H1 (cell line): ENCODE results near the gene MAPKAP1. TPM values are rescaled to one million over a fixed set of nuclear protein-coding genes. Genes with fewer than 3 reads are reported as not detected.

Experiments
- CTCF ChIA-PET: fragments of 300-600 bp; sonication (Branson Sonifier 250); formaldehyde crosslinking; loops from one replicate; lab custom pipeline; 2021; ENCODE audit not compliant: partially characterized antibody; lab: Charles Lee
- POLR2A ChIA-PET: fragments of 300-600 bp; sonication (Branson Sonifier 250); formaldehyde crosslinking; loops from one replicate; lab custom pipeline; 2021; ENCODE audit warnings: inconsistent platforms; ENCODE audit not compliant: partially characterized antibody; lab: Charles Lee
- DNase-seq, 2 experiments: peaks; one replicate each; pipeline versions ENCODE4 v3.0.0 to v3.0.0-alpha.2; 2010 to 2022; ENCODE audit warnings: low spot score in 2 of 2, low read depth in 1 of 2, mixed read lengths in 1 of 2
- FAIRE-seq: peaks from 2 replicates; lab custom pipeline; 2011; peaks lifted over from hg19 to GRCh38; lab: Jason Lieb, UNC
- H2AFZ ChIP-seq: 2 replicates; pipeline ENCODE4 v1.8.1; 2012; ENCODE audit warnings: low read length, inconsistent platforms
- H2AK5ac ChIP-seq: 2 replicates; pipeline ENCODE4 v1.6.1; 2013; ENCODE audit warnings: low read depth, low read length
- H2BK120ac ChIP-seq: replicated peaks from 2 replicates; pipeline ENCODE3; 2013; ENCODE audit warnings: low read depth, low read length, inconsistent platforms
- H2BK12ac ChIP-seq: 2 replicates; pipeline ENCODE4 v1.6.1; 2013; ENCODE audit warnings: low read depth, low read length
- H2BK15ac ChIP-seq: 2 replicates; pipeline ENCODE4 v1.6.1; 2013; ENCODE audit warnings: low read length
- H2BK20ac ChIP-seq: 2 replicates; pipeline ENCODE4 v1.6.1; 2013; ENCODE audit warnings: low read length
- H2BK5ac ChIP-seq: 2 replicates; pipeline ENCODE4 v1.6.1; 2013; ENCODE audit warnings: low read depth, low read length
- H3K14ac ChIP-seq: 2 replicates; pipeline ENCODE4 v1.6.1; 2013; ENCODE audit warnings: inconsistent platforms; ENCODE audit not compliant: insufficient read length
- H3K18ac ChIP-seq: 2 replicates; pipeline ENCODE4 v1.6.1; 2013; ENCODE audit warnings: low read length; ENCODE audit errors: extremely low read depth
- H3K23ac ChIP-seq: 2 replicates; pipeline ENCODE4 v1.6.1; 2013; ENCODE audit warnings: inconsistent platforms; ENCODE audit not compliant: insufficient read length
- H3K23me2 ChIP-seq: 2 replicates; pipeline ENCODE4 v1.6.1; 2013; ENCODE audit warnings: low read depth, low read length
- H3K27ac ChIP-seq: 2 replicates; pipeline ENCODE4 v1.6.1; 2011; ENCODE audit warnings: low read depth, low read length, inconsistent platforms
- H3K27me3 ChIP-seq, 4 experiments: replicated peaks in 1 of 4; 1 replicate in 1 of 4; 2 replicates in 3 of 4; pipeline versions ENCODE4 v1.6.1 to v1.8.1; 2011 to 2013; ENCODE audit warnings: low read length in 3 of 4, mild to moderate bottlenecking in 3 of 4, inconsistent platforms in 2 of 4, mixed read lengths in 2 of 4, moderate library complexity in 1 of 4; ENCODE audit not compliant: control insufficient read depth in 3 of 4, insufficient read depth in 3 of 4; ENCODE audit errors: extremely low read depth in 1 of 4
- H3K36me3 ChIP-seq, 4 experiments: 2 replicates each; pipeline versions ENCODE4 v1.6.1 to v1.8.1; 2011 to 2013; ENCODE audit warnings: mild to moderate bottlenecking in 4 of 4, low read length in 3 of 4, moderate library complexity in 2 of 4, control low read depth in 1 of 4, inconsistent platforms in 1 of 4; ENCODE audit not compliant: insufficient read depth in 4 of 4, control insufficient read depth in 2 of 4
- H3K4ac ChIP-seq: replicated peaks from 2 replicates; pipeline ENCODE3; 2013; ENCODE audit warnings: low read length, low read depth, mixed read lengths, inconsistent platforms; ENCODE audit not compliant: insufficient read length
- H3K4me1 ChIP-seq, 4 experiments: replicated peaks in 1 of 4; 1 replicate in 1 of 4; 2 replicates in 3 of 4; pipeline versions ENCODE4 v1.6.1 to v1.8.1; 2011 to 2013; ENCODE audit warnings: low read length in 3 of 4, inconsistent platforms in 2 of 4, mixed read lengths in 1 of 4; ENCODE audit not compliant: insufficient read depth in 4 of 4, control insufficient read depth in 3 of 4
- H3K4me2 ChIP-seq, 2 experiments: 2 replicates each; pipeline versions ENCODE4 v1.6.1 to v1.8.1; 2011 to 2013; ENCODE audit warnings: low read depth in 2 of 2, low read length in 2 of 2, control low read depth in 1 of 2, inconsistent platforms in 1 of 2, mild to moderate bottlenecking in 1 of 2; ENCODE audit not compliant: insufficient read depth in 1 of 2
- H3K4me3 ChIP-seq, 4 experiments: fragments of 200-600, 300-600 bp in 1 of 4; sonication (generic), shearing (Covaris generic), sonication (Bioruptor Twin) in 1 of 4; 2 replicates each; pipeline versions ENCODE4 v1.5.1 to v1.8.1; 2011 to 2016; ENCODE audit warnings: low read length in 4 of 4, low read depth in 3 of 4, control low read depth in 2 of 4, inconsistent platforms in 2 of 4, mild to moderate bottlenecking in 2 of 4, mixed read lengths in 1 of 4, moderate library complexity in 1 of 4; ENCODE audit not compliant: insufficient read depth in 2 of 4; ENCODE audit errors: extremely low read depth in 1 of 4
- H3K56ac ChIP-seq: replicated peaks from 2 replicates; pipeline ENCODE3; 2013; ENCODE audit warnings: low read depth, mild to moderate bottlenecking, mixed read lengths, low read length, inconsistent platforms; ENCODE audit not compliant: insufficient read length
- H3K79me1 ChIP-seq: 2 replicates; pipeline ENCODE4 v1.6.1; 2013; ENCODE audit warnings: low read depth, low read length, control low read depth
- H3K79me2 ChIP-seq, 2 experiments: 2 replicates each; pipeline versions ENCODE4 v1.6.1 to v1.8.1; 2012 to 2013; ENCODE audit warnings: low read length in 2 of 2, mild to moderate bottlenecking in 2 of 2, inconsistent platforms in 1 of 2; ENCODE audit not compliant: insufficient read depth in 2 of 2, control insufficient read depth in 1 of 2
- H3K9ac ChIP-seq, 4 experiments: replicated peaks in 1 of 4; 1 replicate in 1 of 4; 2 replicates in 3 of 4; pipeline versions ENCODE4 v1.6.1 to v1.8.1; 2011 to 2013; ENCODE audit warnings: low read depth in 3 of 4, low read length in 3 of 4, control low read depth in 2 of 4, mild to moderate bottlenecking in 2 of 4, moderate library complexity in 2 of 4, inconsistent platforms in 1 of 4; ENCODE audit errors: extremely low read depth in 1 of 4
- H3K9me3 ChIP-seq, 2 experiments: 2 replicates each; pipeline versions ENCODE4 v1.6.1 to v1.8.1; 2012 to 2013; ENCODE audit warnings: mild to moderate bottlenecking in 2 of 2, moderate library complexity in 2 of 2, control low read depth in 1 of 2, inconsistent platforms in 1 of 2, low read depth in 1 of 2, low read length in 1 of 2, mixed read lengths in 1 of 2; ENCODE audit not compliant: insufficient read depth in 2 of 2
- H4K20me1 ChIP-seq, 2 experiments: replicated peaks in 1 of 2; 2 replicates each; pipeline versions ENCODE3 to v1.8.1; 2011 to 2013; ENCODE audit warnings: inconsistent platforms in 2 of 2, low read length in 2 of 2, mild to moderate bottlenecking in 1 of 2; ENCODE audit not compliant: insufficient read depth in 2 of 2, control insufficient read depth in 1 of 2
- H4K5ac ChIP-seq: 2 replicates; pipeline ENCODE4 v1.6.1; 2013; ENCODE audit warnings: low read length, low read depth, mixed read lengths, inconsistent platforms; ENCODE audit not compliant: insufficient read length
- H4K8ac ChIP-seq: 2 replicates; pipeline ENCODE4 v1.8.0; 2013; ENCODE audit warnings: mild to moderate bottlenecking, moderate library complexity, low read length, inconsistent platforms; ENCODE audit not compliant: insufficient read depth; ENCODE audit errors: extremely low read depth
- H4K91ac ChIP-seq: replicated peaks from 2 replicates; pipeline ENCODE3; 2013; ENCODE audit warnings: low read length, mixed read lengths, inconsistent platforms; ENCODE audit not compliant: insufficient read length
- SP1 ChIP-seq: IDR thresholded peaks from 2 replicates; pipeline ENCODE4 v1.6.1; 2011; ENCODE audit warnings: low read depth, low read length
- SP4 ChIP-seq: IDR thresholded peaks from 2 replicates; pipeline ENCODE4 v1.6.1; 2012; ENCODE audit warnings: low read length, inconsistent platforms
- WGBS, 2 experiments: shearing (Covaris generic) in 1 of 2; methylation state at CpG; one replicate each; pipeline versions ENCODE4 v1.1.6 to v1.1.7; 2013 to 2015; ENCODE audit warnings: low lambda C conversion rate in 2 of 2, mixed read lengths in 2 of 2, inconsistent platforms in 1 of 2, low coverage in 1 of 2, missing lambda C conversion rate in 1 of 2; ENCODE audit not compliant: insufficient replicate concordance in 2 of 2, insufficient coverage in 1 of 2, insufficient read length in 1 of 2; ENCODE audit errors: extremely low coverage in 1 of 2, missing lambda C conversion rate in 1 of 2; 5-methylcytosine and 5-hydroxymethylcytosine counted together
- polyA plus RNA-seq, 7 experiments: library from polyadenylated mRNA; depleted of rRNA in 3 of 7; stranded (reverse) in 5 of 7; unstranded in 2 of 7; fragments of >200 nt in 5 of 7; fragments of 200-250 nt in 2 of 7; gene quantifications; 1 replicate in 5 of 7; 2 replicates in 1 of 7; 4 replicates in 1 of 7; pipeline versions ENCODE4 v1.2.1 to v1.2.3, GENCODE V29; 2011 to 2013; ENCODE audit warnings: missing spikeins in 2 of 7, mixed read lengths in 2 of 7
- total RNA-seq: library from RNA; stranded (reverse); fragmentation: NEBNext Ultra II Directional; extraction: Animal tissue kit (Norgen Biotek cat#: 25700); gene quantifications from 2 replicates; pipeline ENCODE4 v1.2.1, GENCODE V29; 2021
- TF ChIP-seq, protein P1 (sequence below), 3 experiments: IDR thresholded peaks; 1 replicate in 2 of 3; 2 replicates in 1 of 3; pipeline versions ENCODE4 v1.5.1 to v1.6.1; 2011; ENCODE audit warnings: low read length in 3 of 3, mild to moderate bottlenecking in 3 of 3, inconsistent platforms in 2 of 3, low read depth in 1 of 3, moderate library complexity in 1 of 3; ENCODE audit not compliant: insufficient read depth in 1 of 3; ENCODE audit errors: control extremely low read depth in 1 of 3

MAPKAP1 gene
- total and polyA plus RNA-seq, 2 of the 8 experiments (the other 6 are each of a cell fraction or from before 2014, with no cell fraction given): 79.2 to 140 TPM

DNA sequence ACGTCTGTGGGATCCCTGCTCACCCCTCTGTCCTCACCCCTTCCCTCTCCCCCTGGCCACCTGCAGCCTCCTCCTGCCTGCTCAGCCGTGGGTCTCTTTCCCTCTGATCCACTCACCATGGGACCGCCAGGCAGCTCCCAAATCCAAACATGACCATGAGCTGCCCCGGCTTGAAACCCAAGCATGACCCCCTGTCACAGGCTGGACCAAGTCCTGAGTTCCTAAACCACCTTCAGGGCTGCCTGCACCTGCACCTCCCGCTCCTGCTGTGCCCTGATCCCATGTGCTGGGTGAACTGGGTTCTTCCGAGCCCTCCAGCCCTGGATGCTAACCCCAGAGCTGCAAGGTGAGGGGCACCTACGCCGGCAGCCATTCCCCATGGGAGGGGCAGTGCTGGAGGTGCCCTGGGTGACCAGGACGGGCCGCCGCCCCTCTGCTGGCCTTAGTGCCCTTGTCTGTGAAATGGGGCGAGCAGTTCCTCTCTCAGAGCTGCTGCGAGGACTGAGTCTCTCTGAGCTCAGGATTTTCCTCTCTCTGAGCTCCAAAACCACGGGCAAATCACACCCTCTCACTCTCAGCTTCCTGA, 295.7 kb downstream of the MAPKAP1 start:
- no peaks in the 10 kb centered on the region for H3K79me1 ChIP-seq
- no peak overlapping the region for H3K9ac ChIP-seq
- H4K91ac ChIP-seq: peak overlapping the region; percentile 40
- FAIRE-seq (no peak), DNase-seq (no peak)
- H2BK20ac ChIP-seq: no peak overlapping the region
- H3K4ac ChIP-seq: no peak overlapping the region
- H3K4me2 ChIP-seq: no peak overlapping the region
- H2BK12ac ChIP-seq: no peak overlapping the region
- H3K18ac ChIP-seq: no peak overlapping the region
- WGBS, 2 experiments: 92% methylated on average over 12 of the region's 14 CpGs; no CpG with 5 or more reads in 1 of the 2 experiments
- ChIA-PET CTCF (interaction anchor here (1.0 to 1.4 kb wide), 3 partner anchors 15 to 818 kb away, joined by 3 to 5 read pairs (median 3); no protein-coding TSS in a partner anchor), POLR2A (interaction anchor here (1.3 to 1.8 kb wide), 2 partner anchors 9 to 12 kb away, joined by 4 read pairs; no protein-coding TSS in a partner anchor)
- peaks cover 0 to 8% of the 10 kb centered on the region in 2 experiments for H4K20me1 ChIP-seq
- peaks cover 0 to 2% (median 0%) of the 10 kb centered on the region in 4 experiments; a peak in 2 of 7 replicates for H3K4me1 ChIP-seq
- TF ChIP-seq SP4 (no peak), SP1 (no peak)
- TF ChIP-seq, protein P1, sequence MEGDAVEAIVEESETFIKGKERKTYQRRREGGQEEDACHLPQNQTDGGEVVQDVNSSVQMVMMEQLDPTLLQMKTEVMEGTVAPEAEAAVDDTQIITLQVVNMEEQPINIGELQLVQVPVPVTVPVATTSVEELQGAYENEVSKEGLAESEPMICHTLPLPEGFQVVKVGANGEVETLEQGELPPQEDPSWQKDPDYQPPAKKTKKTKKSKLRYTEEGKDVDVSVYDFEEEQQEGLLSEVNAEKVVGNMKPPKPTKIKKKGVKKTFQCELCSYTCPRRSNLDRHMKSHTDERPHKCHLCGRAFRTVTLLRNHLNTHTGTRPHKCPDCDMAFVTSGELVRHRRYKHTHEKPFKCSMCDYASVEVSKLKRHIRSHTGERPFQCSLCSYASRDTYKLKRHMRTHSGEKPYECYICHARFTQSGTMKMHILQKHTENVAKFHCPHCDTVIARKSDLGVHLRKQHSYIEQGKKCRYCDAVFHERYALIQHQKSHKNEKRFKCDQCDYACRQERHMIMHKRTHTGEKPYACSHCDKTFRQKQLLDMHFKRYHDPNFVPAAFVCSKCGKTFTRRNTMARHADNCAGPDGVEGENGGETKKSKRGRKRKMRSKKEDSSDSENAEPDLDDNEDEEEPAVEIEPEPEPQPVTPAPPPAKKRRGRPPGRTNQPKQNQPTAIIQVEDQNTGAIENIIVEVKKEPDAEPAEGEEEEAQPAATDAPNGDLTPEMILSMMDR (IDR thresholded peaks at IDR 0.05; ENCODE audit: control extremely low read depth in 1 of 3, insufficient read depth in 1 of 3, low read depth in 1 of 3, low read length in 3 of 3): no peak
- H3K79me2 ChIP-seq: no peaks in the 10 kb centered on the region
- peaks cover 0 to 13% (median 7%) of the 10 kb centered on the region in 4 experiments; a peak in 5 of 7 replicates for H3K27me3 ChIP-seq
- no peak overlapping the region for H3K14ac ChIP-seq
- H3K23me2 ChIP-seq: peaks cover 11% of the 10 kb centered on the region; the same call in 1 of the 2 replicates
- no peak overlapping the region for H2AK5ac ChIP-seq
- H3K56ac ChIP-seq: no peak overlapping the region
- H4K5ac ChIP-seq: no peak overlapping the region
- no peak overlapping the region for H2BK5ac ChIP-seq
- no peaks in the 10 kb centered on the region for H3K36me3 ChIP-seq
- H2BK15ac ChIP-seq: no peak overlapping the region
- H2BK120ac ChIP-seq: no peak overlapping the region
- no peak overlapping the region for H3K23ac ChIP-seq
- H3K4me3 ChIP-seq: no peak overlapping the region
- no peak overlapping the region for H4K8ac ChIP-seq
- no peaks in the 10 kb centered on the region for H3K9me3 ChIP-seq
- H2AFZ ChIP-seq: no peak overlapping the region
- no peak overlapping the region for H3K27ac ChIP-seq
